Chondrocyte (in vitro differentiated cells): Measurements from ENCODE around the gene NCOR2. TPM values are rescaled to one million over a fixed set of nuclear protein-coding genes. Genes with fewer than 3 reads are reported as not detected.

Experiments used
- DNase-seq: peaks from one replicate; pipeline ENCODE4 v3.0.0; 2021; ENCODE audit warnings: mixed read lengths, low spot score
- H3K27ac Mint-ChIP-seq: one replicate; pipeline ENCODE4 v1.8.0; 2021; ENCODE audit warnings: mild to moderate bottlenecking, moderate library complexity, mixed read lengths; ENCODE audit not compliant: unreplicated experiment
- H3K27me3 Mint-ChIP-seq: 2 replicates; pipeline ENCODE4 v1.8.0; 2021; ENCODE audit warnings: low read depth, mixed read lengths
- H3K36me3 Mint-ChIP-seq: 2 replicates; pipeline ENCODE4 v1.8.0; 2021; ENCODE audit warnings: low read depth, mixed read lengths
- H3K4me1 Mint-ChIP-seq: 2 replicates; pipeline ENCODE4 v1.8.0; 2021; ENCODE audit warnings: low read depth, mild to moderate bottlenecking, mixed read lengths
- H3K4me3 Mint-ChIP-seq: one replicate; pipeline ENCODE4 v1.8.0; 2021; ENCODE audit warnings: mild to moderate bottlenecking, moderate library complexity, mixed read lengths; ENCODE audit not compliant: unreplicated experiment
- H3K9me3 Mint-ChIP-seq: 2 replicates; pipeline ENCODE4 v1.8.0; 2021; ENCODE audit warnings: low read depth, mixed read lengths
- CTCF ChIP-seq: fragments of 200-600 bp; sonication (generic); IDR thresholded peaks from 2 replicates; pipeline ENCODE4 v1.5.0; 2021; ENCODE audit warnings: antibody characterized with exemption, mild to moderate bottlenecking, moderate library complexity
- total RNA-seq: library from RNA; stranded (reverse); gene quantifications from 3 replicates; pipeline ENCODE4 v1.2.1, GENCODE V29; 2021

The NCOR2 gene
- total RNA-seq, 1 donor from 2014 or later, result 327 TPM

GRCh38 chr12:124541322-124541721 is 26.1 kb downstream of the NCOR2 start:
- no peaks in the 10 kb centered on the region for H3K9me3 Mint-ChIP-seq
- H3K36me3 Mint-ChIP-seq, result no peaks in the 10 kb centered on the region
- no peak overlapping the region for H3K27ac Mint-ChIP-seq
- peaks cover 55% of the 10 kb centered on the region for H3K4me1 Mint-ChIP-seq
- no peaks in the 10 kb centered on the region for H3K27me3 Mint-ChIP-seq
- TF ChIP-seq CTCF, result no peak
- no peak overlapping the region for H3K4me3 Mint-ChIP-seq
- DNase-seq, result no peak

GRCh38 chr12:124539084-124540041 is 28.0 kb downstream of the NCOR2 start:
- Mint-ChIP-seq H3K27ac (peak overlapping the region; percentile 33), H3K4me1 (peaks cover 53% of the 10 kb centered on the region), H3K27me3 (no peaks in the 10 kb centered on the region), H3K4me3 (no peak overlapping the region), H3K36me3 (no peaks in the 10 kb centered on the region), H3K9me3 (no peaks in the 10 kb centered on the region)
- no peak for TF ChIP-seq CTCF
- peak; percentile 88 for DNase-seq

DNA sequence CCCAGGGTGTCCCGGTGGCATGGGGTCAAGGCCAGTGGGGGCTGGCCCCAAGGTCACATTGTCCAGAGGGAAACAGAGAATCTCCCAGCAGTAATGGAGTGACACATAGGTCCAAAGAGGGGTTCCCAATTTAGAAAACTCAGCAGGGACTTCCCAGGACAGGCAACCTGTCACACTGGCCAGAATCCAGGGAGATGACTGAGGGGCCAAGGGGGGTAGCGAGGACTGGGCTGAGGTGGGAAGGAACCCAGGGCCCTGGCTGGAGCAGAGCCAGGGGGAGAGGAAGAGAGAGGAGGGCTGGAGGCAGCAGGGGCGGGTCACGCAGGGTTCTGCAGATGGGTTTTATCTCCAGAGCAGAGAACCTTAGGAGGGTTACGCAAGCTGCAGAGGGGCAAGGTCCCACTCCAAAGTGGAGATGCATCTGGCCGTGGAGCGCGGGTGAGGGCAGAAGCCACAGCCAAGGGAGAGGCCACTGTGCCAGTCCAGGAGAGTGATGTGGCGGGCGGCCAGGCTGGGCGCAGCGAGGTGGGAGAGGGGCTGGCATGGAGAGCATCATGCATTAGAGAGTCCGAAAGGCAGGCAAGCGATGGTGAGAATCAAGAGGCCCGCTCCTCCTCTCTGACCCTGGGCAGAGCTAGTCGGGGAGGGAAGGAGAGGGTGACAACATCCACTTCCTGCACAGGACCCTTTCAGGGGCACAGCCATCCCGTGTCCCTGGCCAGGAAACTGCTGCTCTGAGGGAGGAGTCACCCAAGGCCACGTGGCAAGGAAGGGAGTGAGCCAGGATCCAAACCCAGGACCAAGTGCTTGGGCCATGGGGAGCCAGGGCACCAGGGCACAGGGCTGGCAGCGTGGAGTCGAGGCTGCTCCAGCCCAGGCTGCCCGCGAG is 29.0 kb downstream of the NCOR2 start:
- DNase-seq, result no peak
- Mint-ChIP-seq H3K27me3 (no peaks in the 10 kb centered on the region), H3K9me3 (no peaks in the 10 kb centered on the region), H3K4me1 (peaks cover 48% of the 10 kb centered on the region), H3K27ac (peak overlapping the region; percentile 27), H3K36me3 (no peaks in the 10 kb centered on the region), H3K4me3 (no peak overlapping the region)
- TF ChIP-seq CTCF, result no peak

- no peaks in the 10 kb centered on the region for H3K36me3 Mint-ChIP-seq
- no peak overlapping the region for H3K4me3 Mint-ChIP-seq
- H3K9me3 Mint-ChIP-seq, result no peaks in the 10 kb centered on the region
- no peak for DNase-seq
- peak overlapping the region; percentile 70 for H3K27ac Mint-ChIP-seq
- peaks cover 44% of the 10 kb centered on the region for H3K4me1 Mint-ChIP-seq
- no peaks in the 10 kb centered on the region for H3K27me3 Mint-ChIP-seq
- no peak for TF ChIP-seq CTCF
Measured at GRCh38 chr12:124537525-124538193, 29.8 kb downstream of the NCOR2 start.

DNA sequence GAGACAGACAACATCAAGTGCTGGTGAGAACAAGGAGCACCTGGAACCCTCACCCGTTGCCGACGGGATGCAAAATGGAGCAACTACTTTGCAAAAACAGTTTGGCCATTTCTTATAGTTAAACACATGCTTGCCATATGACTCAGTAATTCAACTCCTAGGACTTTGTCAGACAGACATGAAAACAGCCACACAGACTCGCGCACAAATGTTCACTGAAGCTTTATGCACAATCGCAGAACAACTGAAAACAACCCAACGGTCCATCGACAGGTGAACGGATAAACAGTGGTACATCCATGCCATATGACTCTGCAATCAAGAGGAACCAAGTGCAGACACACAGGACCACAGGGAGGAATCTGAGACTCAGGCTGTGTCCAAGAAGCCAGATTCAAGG is 30.8 kb downstream of the NCOR2 start:
- no peak for TF ChIP-seq CTCF
- Mint-ChIP-seq H3K9me3 (no peaks in the 10 kb centered on the region), H3K36me3 (no peaks in the 10 kb centered on the region), H3K4me1 (peaks cover 38% of the 10 kb centered on the region), H3K27ac (peak overlapping the region; percentile 79), H3K27me3 (no peaks in the 10 kb centered on the region), H3K4me3 (no peak overlapping the region)
- DNase-seq, result no peak
